ENCODE measurements around the gene UBE2O.

The UBE2O gene

GRCh38 chr17:76345377-76345974 lies 107.5 kb downstream of the UBE2O start:
- DNase-seq (ENCODE audit: low read depth), result no peak

DNA sequence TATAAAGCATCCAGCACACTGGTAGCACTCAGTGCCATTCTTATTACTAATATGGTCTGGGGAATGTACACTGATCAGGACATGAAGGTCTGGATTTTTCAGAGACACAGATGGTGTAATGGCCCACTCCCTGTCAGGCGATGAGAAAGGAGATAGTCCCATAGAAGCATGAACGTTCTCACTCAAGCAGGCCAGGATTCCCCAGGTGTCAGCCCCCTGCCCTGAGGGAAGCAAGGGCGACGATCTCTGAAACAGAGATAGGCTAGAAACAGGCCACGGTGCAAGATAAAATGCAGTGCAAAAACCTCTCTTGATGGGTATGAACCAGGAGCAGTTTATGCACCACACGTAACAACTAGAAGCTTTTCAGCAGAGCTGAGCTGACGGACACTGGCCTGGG lies 109.8 kb downstream of the UBE2O start:
- no peak for DNase-seq (ENCODE audit: low read depth)

- DNase-seq (ENCODE audit: low read depth), result no peak
Measured at GRCh38 chr17:76341301-76341700, 111.7 kb downstream of the UBE2O start.

Measured in stromal cell of bone marrow (primary cell).